NB4 (cell line): ENCODE data around the gene AFG1L.

Experiments
- CTCF ChIP-seq: IDR thresholded peaks from one replicate; pipeline ENCODE4 v1.5.1; 2012; ENCODE audit warnings: low read depth, low read length
- MAX ChIP-seq: IDR thresholded peaks from 2 replicates; pipeline ENCODE4 v1.6.1; 2011; ENCODE audit warnings: low read depth, low read length
- MYC ChIP-seq: IDR thresholded peaks from 2 replicates; pipeline ENCODE4 v1.6.1; 2011; ENCODE audit warnings: low read depth, low read length
- POLR2A ChIP-seq: IDR thresholded peaks from 2 replicates; pipeline ENCODE4 v1.6.1; 2011; ENCODE audit warnings: mild to moderate bottlenecking; ENCODE audit not compliant: insufficient read length; ENCODE audit errors: extremely low read depth

- TF ChIP-seq CTCF: no peak
- TF ChIP-seq MAX: no peak
- no peak for TF ChIP-seq POLR2A
- no peak for TF ChIP-seq MYC
Observed at GRCh38 chr6:108247965-108248536, 46.8 kb upstream of the AFG1L start.
